Mucosa of descending colon (tissue), 3 donors: ENCODE results near the gene GALNTL6. TPM values are rescaled to one million over a fixed set of nuclear protein-coding genes. Genes with fewer than 3 reads are reported as not detected.

Source experiments
- ATAC-seq: fragments of 200-7000 bp; cut with Tn5 transposase; one replicate; pipeline ENCODE4 v1.9.1; 2020; ENCODE audit warnings: mild to moderate bottlenecking, moderate library complexity
- DNase-seq, 3 donors: peaks; one replicate each; pipeline ENCODE4 v3.0.0-alpha.2; 2020
- H3K36me3 ChIP-seq: fragments of 200-600 bp; one replicate; pipeline ENCODE4 v1.8.0; 2021; ENCODE audit warnings: low read depth, mild to moderate bottlenecking
- H3K4me1 ChIP-seq: fragments of 200-600 bp; one replicate; pipeline ENCODE4 v1.8.0; 2021; ENCODE audit warnings: low read depth, mild to moderate bottlenecking
- H3K4me3 ChIP-seq: fragments of 200-600 bp; one replicate; pipeline ENCODE4 v1.8.0; 2021; ENCODE audit warnings: mild to moderate bottlenecking
- H3K9me3 ChIP-seq: fragments of 200-600 bp; one replicate; pipeline ENCODE4 v1.8.0; 2021; ENCODE audit warnings: mild to moderate bottlenecking
- CTCF ChIP-seq: fragments of 200-600 bp; IDR thresholded peaks from one replicate; pipeline ENCODE4 v1.8.0; 2022; ENCODE audit warnings: antibody characterized with exemption, mild to moderate bottlenecking
- intact Hi-C, 2 donors: fragments of 100-400 bp; cut with DNase I in 1 of 2; cut with micrococcal nuclease in 1 of 2; formaldehyde crosslinking; loops; one replicate each; pipeline versions ENCODE4 v1.11.0 to v1.11.1; 2022; cut with DNase I, micrococcal nuclease
- total RNA-seq, 3 donors: library from RNA; stranded (reverse); fragmentation: NEBNext Ultra II Directional in 2 of 3; extraction: Animal tissue kit (Norgen Biotek cat#: 25700) in 2 of 3; gene quantifications; one replicate each; pipeline versions ENCODE4 v1.2.1 to v1.2.4, GENCODE V29; 2021 to 2023
- donor health status: DM: no; HTN: no; CAD: no; lungs with moderate emphysema.
- donor health status: DM: no; HTN: no; CAD: no.
- donor health status: DM: no; HTN: yes; CAD: no.

Gene GALNTL6
- total RNA-seq, 3 donors from 2014 or later = 0.12 to 0.27 (median 0.19) TPM

DNA sequence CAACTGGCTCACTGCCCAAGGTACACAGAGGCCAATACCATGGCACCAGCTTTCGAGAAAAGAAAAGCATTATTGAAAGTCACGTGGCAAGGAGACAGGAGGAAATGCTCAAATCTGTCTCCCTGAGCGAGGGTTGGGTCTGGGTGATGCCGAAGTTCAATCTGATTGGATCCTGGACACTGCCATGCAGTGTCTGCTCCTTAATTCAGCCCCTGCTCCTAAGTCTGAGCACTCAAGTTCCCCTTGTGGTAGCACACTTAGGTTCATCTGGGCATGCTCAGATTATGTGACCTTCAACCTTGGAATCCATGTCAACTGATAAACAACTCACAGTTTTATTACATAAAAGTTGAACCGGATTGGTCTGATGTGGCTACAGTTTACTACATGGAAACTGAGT lies 842.9 kb downstream of the GALNTL6 start:
- intact Hi-C loops = no loop called here
- no peak for TF ChIP-seq CTCF
- H3K4me1 ChIP-seq = no peaks in the 10 kb centered on the region
- no peak overlapping the region for H3K4me3 ChIP-seq
- H3K9me3 ChIP-seq = no peaks in the 10 kb centered on the region
- DNase-seq (no peak), ATAC-seq (no peak)
- H3K36me3 ChIP-seq = no peaks in the 10 kb centered on the region

- no peak for DNase-seq
- no peak for ATAC-seq
- no peak for TF ChIP-seq CTCF
- Histone ChIP-seq H3K4me1 (no peaks in the 10 kb centered on the region), H3K36me3 (no peaks in the 10 kb centered on the region), H3K9me3 (no peaks in the 10 kb centered on the region), H3K4me3 (no peak overlapping the region)
- intact Hi-C loops = no loop called here
These were observed 843.9 kb downstream of the GALNTL6 start for GRCh38 chr4:172657081-172657480.

DNA sequence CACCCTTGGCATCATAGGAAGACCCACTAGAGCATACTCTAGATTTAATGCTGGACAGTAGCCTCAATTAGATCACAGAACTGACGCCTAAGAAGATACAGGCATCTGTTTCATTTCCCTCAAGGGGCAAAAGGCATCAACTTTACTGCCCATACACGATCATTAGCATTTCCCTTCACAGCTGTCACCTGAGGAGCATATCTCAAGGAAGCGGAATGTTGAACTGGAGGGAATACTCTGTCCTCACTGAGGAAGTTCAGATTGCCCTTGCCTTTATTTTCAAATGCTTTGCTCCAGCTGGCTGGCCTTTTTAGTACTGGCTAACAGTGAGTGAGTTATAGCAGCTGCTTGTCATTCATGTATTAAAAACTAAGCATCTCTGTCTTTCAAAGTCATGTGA lies 847.0 kb downstream of the GALNTL6 start:
- Histone ChIP-seq H3K36me3 (no peaks in the 10 kb centered on the region), H3K4me3 (no peak overlapping the region), H3K4me1 (no peaks in the 10 kb centered on the region), H3K9me3 (no peaks in the 10 kb centered on the region)
- DNase-seq (no peak), ATAC-seq (no peak)
- TF ChIP-seq CTCF = no peak
- intact Hi-C loops = no loop called here

DNA sequence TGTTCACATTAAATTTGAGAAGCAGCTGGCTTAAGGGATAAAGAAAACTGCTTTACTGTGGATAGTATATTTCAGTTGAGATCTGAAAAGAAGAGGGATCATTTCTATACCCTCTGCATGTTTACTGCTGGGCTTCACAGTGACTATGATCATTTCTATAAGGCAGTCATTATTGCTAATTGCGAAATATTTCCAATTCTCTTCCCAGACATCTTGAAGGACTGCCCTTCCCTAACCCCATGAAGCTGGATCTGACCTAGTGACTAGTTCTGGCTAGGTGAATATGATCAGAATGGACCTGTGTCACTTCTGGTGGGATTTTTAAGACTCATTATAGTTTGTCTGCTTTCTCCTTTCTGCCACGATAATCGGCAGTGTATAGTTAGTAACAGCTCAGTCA lies 848.9 kb downstream of the GALNTL6 start:
- Histone ChIP-seq H3K9me3 (no peaks in the 10 kb centered on the region), H3K4me1 (no peaks in the 10 kb centered on the region), H3K36me3 (no peaks in the 10 kb centered on the region), H3K4me3 (no peak overlapping the region)
- TF ChIP-seq CTCF = no peak
- ATAC-seq (no peak), DNase-seq (no peak)
- intact Hi-C loops = no loop called here

DNA sequence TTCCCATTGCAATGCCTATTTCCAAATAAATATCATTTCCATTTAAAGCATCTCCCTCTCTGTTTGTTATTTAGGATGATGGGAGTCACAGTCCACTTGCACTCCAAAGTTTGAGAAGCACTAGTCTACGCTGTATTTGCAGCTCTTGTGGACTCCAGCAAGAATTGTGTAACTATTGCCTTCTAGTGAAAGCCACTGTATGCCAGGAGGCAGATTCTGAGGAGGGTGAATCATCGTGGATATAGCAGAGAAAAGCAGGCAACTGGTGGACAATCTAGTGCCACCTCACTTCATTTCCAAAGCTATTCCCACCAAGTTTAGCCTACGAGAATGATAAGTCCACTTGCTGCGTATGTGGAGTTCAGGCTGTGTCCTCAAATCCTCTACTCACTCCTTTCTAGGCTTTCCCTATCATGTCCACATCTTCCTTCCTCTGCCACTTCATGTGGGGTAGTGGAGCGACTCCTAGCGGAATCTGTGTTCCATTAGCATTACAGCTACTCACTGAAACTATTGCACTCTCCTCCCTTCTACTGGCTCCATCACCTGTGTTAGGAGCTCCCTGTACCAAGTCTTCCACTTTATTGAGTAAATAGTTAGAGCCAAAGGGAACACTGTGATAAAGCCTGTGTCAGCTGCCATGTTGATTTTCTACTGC lies 853.6 kb downstream of the GALNTL6 start:
- Histone ChIP-seq H3K4me1 (no peaks in the 10 kb centered on the region), H3K4me3 (no peak overlapping the region), H3K9me3 (no peaks in the 10 kb centered on the region), H3K36me3 (no peaks in the 10 kb centered on the region)
- DNase-seq = no peak
- intact Hi-C loops = no loop called here
- ATAC-seq = no peak
- TF ChIP-seq CTCF = no peak

- Histone ChIP-seq H3K4me1 (no peaks in the 10 kb centered on the region), H3K4me3 (no peak overlapping the region), H3K36me3 (no peaks in the 10 kb centered on the region), H3K9me3 (no peaks in the 10 kb centered on the region)
- no peak for TF ChIP-seq CTCF
- DNase-seq (no peak), ATAC-seq (no peak)
- intact Hi-C loops = no loop called here
These were observed 861.6 kb downstream of the GALNTL6 start for GRCh38 chr4:172674811-172675210.
